Esophagus squamous epithelium (tissue), 5 donors: ENCODE results near the gene KREMEN1. TPM values are rescaled to one million over a fixed set of nuclear protein-coding genes. Genes with fewer than 3 reads are reported as not detected.
"Not testable (repeated sequence)": the region's sequence is repeated elsewhere in the genome, so short reads cannot be mapped to it uniquely, and the experiment has no call there.

Experiments
- DNase-seq: peaks from one replicate; lab custom pipeline; 2025; lab: John Stamatoyannopoulos, UW
- H3K27ac ChIP-seq, 4 donors: fragments of 200-600 bp; sonication (generic); one replicate each; pipeline ENCODE4 v1.5.1; 2016 to 2019; ENCODE audit warnings: mild to moderate bottlenecking in 1 of 4
- H3K27me3 ChIP-seq, 4 donors: fragments of 200-600 bp; sonication (generic); 1 replicate in 3 of 4; 2 replicates in 1 of 4; pipeline versions ENCODE4 v1.5.1 to v1.6.0; 2017 to 2021; ENCODE audit warnings: antibody characterized with exemption in 1 of 4
- H3K36me3 ChIP-seq, 3 donors: fragments of 200-600 bp; sonication (generic); one replicate each; pipeline ENCODE4 v1.5.1; 2016 to 2019
- H3K4me1 ChIP-seq, 3 donors: fragments of 200-600 bp; sonication (generic); one replicate each; pipeline ENCODE4 v1.5.1; 2017 to 2019
- H3K4me3 ChIP-seq, 4 donors: fragments of 200-600 bp; sonication (generic); 1 replicate in 3 of 4; 2 replicates in 1 of 4; pipeline ENCODE4 v1.5.1; 2016 to 2019; ENCODE audit warnings: mild to moderate bottlenecking in 2 of 4, moderate library complexity in 1 of 4
- H3K9me3 ChIP-seq, 3 donors: fragments of 200-600 bp; sonication (generic); one replicate each; pipeline ENCODE4 v1.5.1; 2016 to 2019
- POLR2A ChIP-seq, 4 donors: fragments of 450-650 bp; IDR thresholded peaks; one replicate each; pipeline ENCODE4 v1.6.1; 2017; ENCODE audit warnings: antibody characterized with exemption in 4 of 4, mild to moderate bottlenecking in 4 of 4, moderate library complexity in 3 of 4
- WGBS, 2 donors: methylation state at CpG; one replicate each; pipeline ENCODE4 v1.1.5; 2018; 5-methylcytosine and 5-hydroxymethylcytosine counted together
- intact Hi-C: fragments of 100-400 bp; cut with DNase I; formaldehyde crosslinking; loops from one replicate; pipeline ENCODE4 v1.15.0; 2022
- total RNA-seq, 4 donors: library from RNA; depleted of rRNA; stranded (reverse); fragments of >200 nt; gene quantifications; one replicate each; pipeline ENCODE4 v1.1.0, GENCODE V29; 2016
- TF ChIP-seq, protein P1 (sequence below), 6 experiments: fragments of 450-650 bp in 4 of 6; fragments of 200-600 bp in 2 of 6; sonication (generic) in 2 of 6; IDR thresholded peaks; one replicate each; pipeline ENCODE4 v1.5.1; 2016 to 2019; ENCODE audit warnings: antibody characterized with exemption in 6 of 6, mild to moderate bottlenecking in 4 of 6, moderate library complexity in 4 of 6
- donor health status: DM: yes; HTN: yes; CAD: no.

Gene KREMEN1
- total RNA-seq, 4 donors from 2014 or later: 34.3 to 64.8 (median 47.7) TPM

GRCh38 chr22:29032584-29032983 lies 40.3 kb upstream of the KREMEN1 start:
- intact Hi-C loops: no loop called here
- Histone ChIP-seq H3K36me3 (no peaks in the 10 kb centered on the region), H3K27me3 (no peaks in the 10 kb centered on the region), H3K4me1 (peaks cover 18 to 37% (median 26%) of the 10 kb centered on the region in 3 donors), H3K4me3 (no peak overlapping the region), H3K27ac (peak overlapping the region in 3 of 4 donors; percentile 78 to 90 (median 88)), H3K9me3 (no peaks in the 10 kb centered on the region)
- no peak for DNase-seq
- TF ChIP-seq, protein P1, sequence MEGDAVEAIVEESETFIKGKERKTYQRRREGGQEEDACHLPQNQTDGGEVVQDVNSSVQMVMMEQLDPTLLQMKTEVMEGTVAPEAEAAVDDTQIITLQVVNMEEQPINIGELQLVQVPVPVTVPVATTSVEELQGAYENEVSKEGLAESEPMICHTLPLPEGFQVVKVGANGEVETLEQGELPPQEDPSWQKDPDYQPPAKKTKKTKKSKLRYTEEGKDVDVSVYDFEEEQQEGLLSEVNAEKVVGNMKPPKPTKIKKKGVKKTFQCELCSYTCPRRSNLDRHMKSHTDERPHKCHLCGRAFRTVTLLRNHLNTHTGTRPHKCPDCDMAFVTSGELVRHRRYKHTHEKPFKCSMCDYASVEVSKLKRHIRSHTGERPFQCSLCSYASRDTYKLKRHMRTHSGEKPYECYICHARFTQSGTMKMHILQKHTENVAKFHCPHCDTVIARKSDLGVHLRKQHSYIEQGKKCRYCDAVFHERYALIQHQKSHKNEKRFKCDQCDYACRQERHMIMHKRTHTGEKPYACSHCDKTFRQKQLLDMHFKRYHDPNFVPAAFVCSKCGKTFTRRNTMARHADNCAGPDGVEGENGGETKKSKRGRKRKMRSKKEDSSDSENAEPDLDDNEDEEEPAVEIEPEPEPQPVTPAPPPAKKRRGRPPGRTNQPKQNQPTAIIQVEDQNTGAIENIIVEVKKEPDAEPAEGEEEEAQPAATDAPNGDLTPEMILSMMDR (IDR thresholded peaks at IDR 0.05): no peak
- no peak for TF ChIP-seq POLR2A (IDR thresholded peaks at IDR 0.05)
- 56 to 60% methylated on average over 2 of the region's 2 CpGs for WGBS, 2 donors

DNA sequence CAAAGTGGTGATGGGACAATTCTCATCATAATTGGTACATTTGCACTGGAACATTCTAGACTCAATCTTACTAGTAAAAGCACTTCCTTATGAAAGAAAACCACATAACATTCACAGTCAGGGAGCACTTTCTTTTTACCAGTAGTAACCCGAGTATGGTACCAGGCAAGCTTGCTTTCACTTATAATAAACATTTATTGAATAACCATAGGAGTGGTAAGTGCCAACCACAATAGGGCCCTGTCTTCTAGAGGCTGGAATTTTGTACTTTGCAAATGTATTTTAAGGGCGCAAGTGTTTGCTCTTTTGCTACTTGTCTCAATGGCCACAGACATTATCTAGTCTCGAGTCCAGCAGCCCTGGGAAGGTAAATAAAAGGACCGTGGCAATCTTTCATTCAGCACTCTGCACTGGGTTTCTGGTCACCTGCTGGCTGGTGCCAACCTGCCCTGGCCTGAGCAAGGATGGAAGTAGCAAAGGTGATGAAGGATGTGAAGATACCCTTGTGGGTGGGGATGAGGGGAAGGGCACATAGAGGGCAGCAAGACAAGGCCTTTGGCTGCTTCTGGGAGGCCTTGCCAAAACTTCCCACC lies 35.4 kb upstream of the KREMEN1 start:
- Histone ChIP-seq H3K4me1 (peaks cover 11 to 30% (median 15%) of the 10 kb centered on the region in 3 donors), H3K27me3 (no peaks in the 10 kb centered on the region), H3K4me3 (no peak overlapping the region), H3K9me3 (no peaks in the 10 kb centered on the region), H3K36me3 (peaks cover 0 to under 1% (median 0%) of the 10 kb centered on the region in 3 donors), H3K27ac (no peak overlapping the region)
- WGBS, 2 donors: 50 to 69% methylated on average over 4 of the region's 4 CpGs
- no peak for TF ChIP-seq POLR2A (IDR thresholded peaks at IDR 0.05)
- TF ChIP-seq, protein P1 (IDR thresholded peaks at IDR 0.05): no peak
- intact Hi-C loops: no loop called here
- no peak for DNase-seq

- WGBS, 2 donors: 59 to 73% methylated on average over 5 to 9 of the region's 9 CpGs
- TF ChIP-seq, protein P1 (IDR thresholded peaks at IDR 0.05): no peak
- TF ChIP-seq POLR2A (IDR thresholded peaks at IDR 0.05): no peak
- H3K4me3 ChIP-seq: no peak overlapping the region
- peaks cover 11 to 38% (median 18%) of the 10 kb centered on the region in 3 donors for H3K4me1 ChIP-seq
- peaks cover 0 to 4% (median 0%) of the 10 kb centered on the region in 3 donors for H3K36me3 ChIP-seq
- no peaks in the 10 kb centered on the region for H3K27me3 ChIP-seq
- intact Hi-C loops: no loop called here
- DNase-seq: no peak
- no peak overlapping the region for H3K27ac ChIP-seq
- H3K9me3 ChIP-seq: no peaks in the 10 kb centered on the region
These were observed 33.7 kb upstream of the KREMEN1 start for GRCh38 chr22:29039148-29039547.

DNA sequence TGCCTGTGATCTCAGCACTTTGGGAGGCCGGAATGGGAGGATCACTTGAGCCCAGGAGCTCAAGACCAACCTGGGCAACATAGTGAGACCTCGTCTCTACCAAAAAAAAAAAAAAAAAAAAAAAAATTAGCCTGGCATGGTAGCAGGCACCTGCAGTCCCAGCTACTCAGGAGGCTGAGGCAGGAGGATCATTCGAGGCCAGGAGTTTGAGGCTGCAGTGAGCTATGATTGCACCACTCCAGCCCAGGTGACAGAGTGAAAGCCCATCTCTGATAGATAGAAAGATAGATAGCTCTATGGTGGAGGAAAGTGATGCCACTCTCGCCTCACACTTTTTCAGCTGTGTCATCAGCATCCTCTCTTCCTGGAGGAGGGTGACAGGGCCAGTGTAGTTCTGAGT lies 33.2 kb upstream of the KREMEN1 start:
- 90% methylated on average over 3 to 4 of the region's 4 CpGs for WGBS, 2 donors
- H3K4me1 ChIP-seq: peaks cover 11 to 43% (median 23%) of the 10 kb centered on the region in 3 donors
- H3K27me3 ChIP-seq, H3K27ac ChIP-seq, H3K36me3 ChIP-seq, DNase-seq, H3K9me3 ChIP-seq, H3K4me3 ChIP-seq: not testable (repeated sequence)
- intact Hi-C loops: loop anchor here (5.0 kb wide), 1 partner anchor 182 kb away; no protein-coding TSS in a partner anchor

GRCh38 chr22:29040385-29041275 lies 32.2 kb upstream of the KREMEN1 start:
- DNase-seq: no peak
- WGBS, 2 donors: 26 to 34% methylated on average over 8 to 9 of the region's 9 CpGs

More at GRCh38 chr22:29040385-29041275, 32.2 kb upstream of the KREMEN1 start:
- peak overlapping the region in 3 of 4 donors; percentile 2 to 37 (median 9) for H3K27ac ChIP-seq
- no peaks in the 10 kb centered on the region for H3K27me3 ChIP-seq
- H3K4me1 ChIP-seq: peaks cover 11 to 49% (median 26%) of the 10 kb centered on the region in 3 donors
- no peaks in the 10 kb centered on the region for H3K9me3 ChIP-seq
- peaks cover 0 to 14% (median 0%) of the 10 kb centered on the region in 3 donors for H3K36me3 ChIP-seq
- TF ChIP-seq POLR2A (IDR thresholded peaks at IDR 0.05): no peak
- TF ChIP-seq, protein P1 (IDR thresholded peaks at IDR 0.05): peak; percentile 87 to 97 (median 96)
- intact Hi-C loops: loop anchor here (5.0 kb wide), 1 partner anchor 183 kb away; no protein-coding TSS in a partner anchor
- H3K4me3 ChIP-seq: peak overlapping the region in 1 of 4 donors; percentile 9
